ENCODE measurements around the gene PKP3.

The PKP3 gene

DNA sequence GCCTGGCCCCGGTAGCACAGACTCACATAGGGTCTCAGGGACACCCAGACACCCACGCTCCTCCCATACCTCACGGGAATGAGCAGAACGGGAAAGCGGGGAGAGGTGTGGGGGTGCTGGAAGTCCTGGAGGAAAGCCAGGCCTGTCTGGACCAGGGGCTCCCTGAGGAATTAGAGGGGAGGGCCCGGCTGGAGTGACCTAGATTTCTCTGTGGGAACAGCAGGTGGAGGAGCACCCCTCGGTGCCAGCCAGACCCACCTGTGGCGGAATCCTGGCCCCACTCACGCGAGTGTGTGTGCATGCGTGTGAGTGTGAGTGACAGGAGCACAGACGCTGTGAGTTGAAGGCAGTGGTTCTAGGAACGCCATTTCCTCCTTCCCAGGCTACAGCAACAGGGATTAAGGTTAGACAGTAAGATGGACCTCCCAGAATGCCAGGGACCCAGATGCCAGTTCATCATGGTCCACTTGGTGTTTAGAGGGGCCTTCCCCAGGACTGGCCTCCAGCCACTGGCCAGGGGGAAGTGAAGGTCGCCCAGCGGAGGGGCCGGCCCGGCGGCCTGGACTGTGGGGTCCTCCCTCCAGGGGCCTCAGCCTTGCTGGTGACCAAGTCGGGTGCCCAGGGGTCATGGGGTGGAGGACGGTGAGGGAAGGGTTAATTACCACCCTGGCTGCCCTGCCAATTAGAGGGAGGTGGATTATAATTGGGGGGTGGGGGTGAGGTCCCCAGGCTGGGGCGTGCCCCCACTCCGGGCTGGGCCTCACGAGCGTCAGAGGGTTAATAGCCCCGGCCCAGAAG, 1.0 kb downstream of the PKP3 start:
- no peak for DNase-seq (ENCODE audit: low read depth)
- TF ChIP-seq, protein P1, sequence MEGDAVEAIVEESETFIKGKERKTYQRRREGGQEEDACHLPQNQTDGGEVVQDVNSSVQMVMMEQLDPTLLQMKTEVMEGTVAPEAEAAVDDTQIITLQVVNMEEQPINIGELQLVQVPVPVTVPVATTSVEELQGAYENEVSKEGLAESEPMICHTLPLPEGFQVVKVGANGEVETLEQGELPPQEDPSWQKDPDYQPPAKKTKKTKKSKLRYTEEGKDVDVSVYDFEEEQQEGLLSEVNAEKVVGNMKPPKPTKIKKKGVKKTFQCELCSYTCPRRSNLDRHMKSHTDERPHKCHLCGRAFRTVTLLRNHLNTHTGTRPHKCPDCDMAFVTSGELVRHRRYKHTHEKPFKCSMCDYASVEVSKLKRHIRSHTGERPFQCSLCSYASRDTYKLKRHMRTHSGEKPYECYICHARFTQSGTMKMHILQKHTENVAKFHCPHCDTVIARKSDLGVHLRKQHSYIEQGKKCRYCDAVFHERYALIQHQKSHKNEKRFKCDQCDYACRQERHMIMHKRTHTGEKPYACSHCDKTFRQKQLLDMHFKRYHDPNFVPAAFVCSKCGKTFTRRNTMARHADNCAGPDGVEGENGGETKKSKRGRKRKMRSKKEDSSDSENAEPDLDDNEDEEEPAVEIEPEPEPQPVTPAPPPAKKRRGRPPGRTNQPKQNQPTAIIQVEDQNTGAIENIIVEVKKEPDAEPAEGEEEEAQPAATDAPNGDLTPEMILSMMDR (IDR thresholded peaks at IDR 0.05; ENCODE audit: low read length, missing control alignments) = no peak
- H3K4me3 ChIP-seq (replicated peaks; ENCODE audit: low read depth, low read length) = no peak overlapping the region

DNA sequence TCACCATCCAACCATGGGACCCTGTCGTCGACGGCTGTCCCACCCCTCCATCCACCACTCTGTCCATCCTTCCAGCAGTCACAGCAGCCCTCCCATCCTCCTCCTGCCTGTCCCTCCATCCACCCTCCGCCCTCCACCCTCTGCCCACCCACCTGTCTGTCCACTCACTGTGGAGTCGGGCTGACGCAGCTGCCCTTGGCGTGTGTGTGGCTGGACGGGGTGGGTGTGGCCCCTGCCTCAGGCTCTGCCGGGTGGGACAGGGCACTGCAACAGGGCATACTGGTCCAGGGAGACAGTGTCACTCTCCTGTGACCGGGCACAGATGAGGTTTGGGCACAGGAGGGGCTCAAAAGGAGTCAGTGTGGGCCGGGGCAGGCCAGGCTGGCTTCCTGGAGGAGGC, 1.9 kb downstream of the PKP3 start:
- TF ChIP-seq, protein P1 (IDR thresholded peaks at IDR 0.05; ENCODE audit: low read length, missing control alignments) = no peak
- H3K4me3 ChIP-seq (replicated peaks; ENCODE audit: low read depth, low read length) = no peak overlapping the region
- no peak for DNase-seq (ENCODE audit: low read depth)

- no peak overlapping the region for H3K4me3 ChIP-seq (replicated peaks; ENCODE audit: low read depth, low read length)
- TF ChIP-seq, protein P1 (IDR thresholded peaks at IDR 0.05; ENCODE audit: low read length, missing control alignments) = peak; percentile 34
Observed at GRCh38 chr11:396511-396947, 2.5 kb downstream of the PKP3 start.

DNA sequence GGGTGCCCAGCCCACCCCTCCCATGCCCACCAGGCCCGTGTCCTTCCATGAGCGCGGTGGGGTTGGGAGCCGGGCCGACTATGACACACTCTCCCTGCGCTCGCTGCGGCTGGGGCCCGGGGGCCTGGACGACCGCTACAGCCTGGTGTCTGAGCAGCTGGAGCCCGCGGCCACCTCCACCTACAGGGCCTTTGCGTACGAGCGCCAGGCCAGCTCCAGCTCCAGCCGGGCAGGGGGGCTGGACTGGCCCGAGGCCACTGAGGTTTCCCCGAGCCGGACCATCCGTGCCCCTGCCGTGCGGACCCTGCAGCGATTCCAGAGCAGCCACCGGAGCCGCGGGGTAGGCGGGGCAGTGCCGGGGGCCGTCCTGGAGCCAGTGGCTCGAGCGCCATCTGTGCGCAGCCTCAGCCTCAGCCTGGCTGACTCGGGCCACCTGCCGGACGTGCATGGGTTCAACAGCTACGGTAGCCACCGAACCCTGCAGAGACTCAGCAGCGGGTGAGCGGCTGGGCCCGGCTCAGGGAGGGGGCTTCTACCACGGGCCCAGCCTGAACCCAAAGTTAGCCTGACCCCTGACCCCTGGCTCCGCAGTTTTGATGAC, 3.0 kb downstream of the PKP3 start:
- peak overlapping the region; percentile 41 for H3K4me3 ChIP-seq (replicated peaks; ENCODE audit: low read depth, low read length)
- TF ChIP-seq, protein P1 (IDR thresholded peaks at IDR 0.05; ENCODE audit: low read length, missing control alignments) = peak; percentile 54
- peak; percentile 69 for DNase-seq (ENCODE audit: low read depth)

More at GRCh38 chr11:396511-396947, 2.5 kb downstream of the PKP3 start:
- peak; percentile 36 for DNase-seq (ENCODE audit: low read depth)

DNA sequence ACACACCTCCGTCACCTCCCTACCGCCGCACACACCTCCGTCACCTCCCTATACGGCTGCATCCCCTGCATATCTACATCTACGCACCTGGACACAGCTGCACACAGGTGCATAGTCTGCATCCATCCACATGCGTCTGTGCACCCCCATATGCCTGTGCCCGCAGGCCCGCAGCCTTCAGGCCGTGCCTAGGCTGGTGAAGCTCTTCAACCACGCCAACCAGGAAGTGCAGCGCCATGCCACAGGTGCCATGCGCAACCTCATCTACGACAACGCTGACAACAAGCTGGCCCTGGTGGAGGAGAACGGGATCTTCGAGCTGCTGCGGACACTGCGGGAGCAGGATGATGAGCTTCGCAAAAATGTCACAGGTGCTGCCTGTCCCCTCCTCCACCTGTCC, 4.8 kb downstream of the PKP3 start:
- TF ChIP-seq, protein P1 (IDR thresholded peaks at IDR 0.05; ENCODE audit: low read length, missing control alignments) = no peak
- peak; percentile 52 for DNase-seq (ENCODE audit: low read depth)
- H3K4me3 ChIP-seq (replicated peaks; ENCODE audit: low read depth, low read length) = no peak overlapping the region

- TF ChIP-seq, protein P1 (IDR thresholded peaks at IDR 0.05; ENCODE audit: low read length, missing control alignments) = no peak
- no peak overlapping the region for H3K4me3 ChIP-seq (replicated peaks; ENCODE audit: low read depth, low read length)
- DNase-seq (ENCODE audit: low read depth) = no peak
Observed at GRCh38 chr11:399731-400211, 5.8 kb downstream of the PKP3 start.

All from fibroblast of pulmonary artery (primary cell).